Activated CD8-positive, alpha-beta T cell treated with anti-CD3 and anti-CD28 coated beads for 36 hours (primary cell): ENCODE results near the gene TFDP1. TPM values are rescaled to one million over a fixed set of nuclear protein-coding genes. Genes with fewer than 3 reads are reported as not detected.

Experiments used
- ATAC-seq: fragments of 200-7000 bp; cut with Tn5 transposase; one replicate; pipeline ENCODE4 v1.10.0; 2021; ENCODE audit warnings: mild to moderate bottlenecking, moderate library complexity
- CTCF ChIA-PET: fragments of 350-600 bp; sonication (Branson Sonifier 250); formaldehyde crosslinking; loops from one replicate; lab custom pipeline; 2021; ENCODE audit warnings: antibody characterized with exemption; lab: Charles Lee
- POLR2A ChIA-PET: fragments of 350-600 bp; sonication (Branson Sonifier 250); formaldehyde crosslinking; loops from one replicate; lab custom pipeline; 2021; ENCODE audit warnings: antibody characterized with exemption; lab: Charles Lee
- DNase-seq: peaks from one replicate; pipeline ENCODE4 v3.0.0-alpha.2; 2020
- H3K27ac Mint-ChIP-seq: one replicate; pipeline ENCODE4 v1.8.0; 2021; ENCODE audit warnings: mild to moderate bottlenecking, mixed read lengths
- H3K27me3 Mint-ChIP-seq: one replicate; pipeline ENCODE4 v1.8.0; 2021; ENCODE audit warnings: mixed read lengths
- H3K36me3 Mint-ChIP-seq: one replicate; pipeline ENCODE4 v1.8.0; 2021; ENCODE audit warnings: low read depth, mixed read lengths
- H3K4me1 Mint-ChIP-seq: one replicate; pipeline ENCODE4 v1.8.0; 2021; ENCODE audit warnings: low read depth, mixed read lengths
- H3K4me3 Mint-ChIP-seq: one replicate; pipeline ENCODE4 v1.8.0; 2021; ENCODE audit warnings: mild to moderate bottlenecking, moderate library complexity, mixed read lengths
- H3K9me3 Mint-ChIP-seq: one replicate; pipeline ENCODE4 v1.8.0; 2021; ENCODE audit warnings: mixed read lengths
- CTCF ChIP-seq: fragments of 200-600 bp; IDR thresholded peaks from one replicate; pipeline ENCODE4 v1.8.0; 2022; ENCODE audit warnings: antibody characterized with exemption, mild to moderate bottlenecking
- intact Hi-C: fragments of 100-400 bp; cut with micrococcal nuclease; formaldehyde crosslinking; loops from one replicate; pipeline ENCODE4 v1.10.0; 2022
- total RNA-seq, 2 experiments: library from RNA; stranded (reverse); gene quantifications; one replicate each; pipeline ENCODE4 v1.2.3, GENCODE V29; 2021

TFDP1 gene
- total RNA-seq, 2 experiments from 2014 or later: 174 to 184 TPM

DNA sequence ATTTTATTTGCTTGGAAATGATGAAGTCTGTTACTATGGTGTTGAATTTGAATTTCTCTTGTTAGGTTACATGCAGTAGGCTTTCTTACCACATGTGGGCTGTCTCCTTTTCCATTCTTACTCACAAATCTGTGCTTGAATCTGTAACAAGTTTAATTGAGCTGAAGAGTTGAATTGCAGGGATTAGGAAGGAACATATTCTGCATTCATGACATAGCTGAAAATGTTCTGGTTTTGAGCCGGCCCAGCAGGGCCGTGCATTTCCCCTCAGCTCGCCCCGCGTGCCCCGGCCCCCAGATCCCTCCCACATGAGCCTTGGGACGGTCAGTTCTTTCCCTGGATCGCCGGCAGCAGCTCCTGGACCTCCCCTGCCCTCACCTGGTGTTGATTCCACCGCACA lies 28.1 kb downstream of the TFDP1 start:
- intact Hi-C loops: no loop called here
- no peaks in the 10 kb centered on the region for H3K27me3 Mint-ChIP-seq
- no peak for TF ChIP-seq CTCF
- POLR2A ChIA-PET: interaction anchor here (1.0 to 1.1 kb wide), 2 partner anchors 24 to 125 kb away, joined by 3 read pairs; no protein-coding TSS in a partner anchor
- no peak overlapping the region for H3K4me3 Mint-ChIP-seq
- CTCF ChIA-PET: no interaction called here
- H3K36me3 Mint-ChIP-seq: peaks cover 32% of the 10 kb centered on the region
- no peak for DNase-seq
- H3K4me1 Mint-ChIP-seq: no peaks in the 10 kb centered on the region
- no peak for ATAC-seq
- no peaks in the 10 kb centered on the region for H3K9me3 Mint-ChIP-seq
- no peak overlapping the region for H3K27ac Mint-ChIP-seq

DNA sequence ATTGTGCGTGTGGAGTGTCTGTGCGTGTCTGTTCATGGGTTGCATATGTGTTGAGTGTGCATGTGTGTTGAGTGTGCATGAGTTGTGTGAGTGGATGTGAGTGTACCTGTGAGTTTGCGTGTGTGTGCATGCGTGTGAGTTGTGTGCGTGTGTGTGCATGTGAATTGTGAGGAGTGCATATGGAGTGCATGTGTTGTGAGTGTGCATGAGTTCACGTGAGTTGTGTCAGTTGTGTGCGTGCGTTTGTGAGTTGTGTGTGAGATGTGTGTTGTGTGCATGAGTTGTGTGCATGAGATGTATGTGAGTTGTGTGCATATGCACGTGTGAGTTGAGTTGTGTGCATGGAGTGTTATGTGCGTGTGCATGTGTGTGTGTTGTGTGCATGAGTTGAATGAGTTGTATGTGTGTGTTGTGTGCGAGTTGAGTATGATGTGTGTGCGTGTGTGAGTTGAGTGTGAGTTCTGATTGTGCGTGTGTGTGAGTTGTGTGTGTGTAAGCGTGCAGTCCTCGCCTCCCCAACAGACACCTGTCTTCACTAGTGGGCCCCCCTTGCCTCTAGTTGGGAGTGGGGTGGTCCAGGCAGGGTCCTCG lies 29.3 kb downstream of the TFDP1 start:
- ATAC-seq: no peak
- no peaks in the 10 kb centered on the region for H3K27me3 Mint-ChIP-seq
- ChIA-PET POLR2A (no interaction called here), CTCF (no interaction called here)
- TF ChIP-seq CTCF: no peak
- no peak overlapping the region for H3K27ac Mint-ChIP-seq
- no peaks in the 10 kb centered on the region for H3K4me1 Mint-ChIP-seq
- peaks cover 33% of the 10 kb centered on the region for H3K36me3 Mint-ChIP-seq
- no peaks in the 10 kb centered on the region for H3K9me3 Mint-ChIP-seq
- H3K4me3 Mint-ChIP-seq: no peak overlapping the region
- no peak for DNase-seq
- intact Hi-C loops: no loop called here

- no peak for TF ChIP-seq CTCF
- Mint-ChIP-seq H3K27me3 (no peaks in the 10 kb centered on the region), H3K9me3 (no peaks in the 10 kb centered on the region), H3K4me3 (no peak overlapping the region), H3K36me3 (peaks cover 20% of the 10 kb centered on the region), H3K27ac (no peak overlapping the region), H3K4me1 (no peaks in the 10 kb centered on the region)
- CTCF ChIA-PET: no interaction called here
- ATAC-seq (no peak), DNase-seq (no peak)
- POLR2A ChIA-PET: no interaction called here
- intact Hi-C loops: no loop called here
Observed at GRCh38 chr13:113616281-113616906, 31.8 kb downstream of the TFDP1 start.

DNA sequence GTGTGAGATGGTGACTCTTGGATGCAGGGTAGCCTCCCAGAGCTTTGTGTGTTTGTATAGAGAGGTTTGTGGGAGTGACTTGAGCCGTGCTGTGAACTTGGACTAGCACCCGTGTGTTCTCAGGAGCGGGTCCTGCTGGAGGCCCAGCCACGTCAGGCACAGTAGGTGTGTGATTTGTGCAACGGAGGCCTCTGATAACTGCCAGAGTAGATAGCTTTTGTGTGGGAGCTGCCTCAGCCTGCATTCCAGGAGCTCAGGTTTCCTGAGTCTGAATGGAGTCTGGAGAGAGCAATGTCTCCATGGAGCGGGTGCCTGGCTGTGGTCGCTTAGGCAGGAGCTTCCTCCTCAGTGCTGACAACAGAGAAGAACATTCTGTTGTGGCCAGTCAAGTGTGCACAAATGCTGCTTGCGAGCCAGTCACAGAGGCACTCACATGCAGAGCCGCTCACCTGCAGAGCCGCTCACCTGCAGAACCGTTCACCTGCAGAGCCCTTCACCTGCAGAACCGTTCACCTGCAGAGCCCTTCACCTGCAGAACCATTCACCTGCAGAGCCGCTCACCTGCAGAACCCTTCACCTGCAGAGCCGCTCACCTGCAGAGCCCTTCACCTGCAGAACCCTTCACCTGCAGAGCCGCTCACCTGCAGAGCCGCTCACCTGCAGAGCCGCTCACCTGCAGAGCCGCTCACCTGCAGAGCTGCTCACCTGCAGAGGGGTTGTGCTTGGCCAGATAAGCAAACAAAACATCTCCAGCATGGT lies 32.6 kb downstream of the TFDP1 start:
- ATAC-seq: no peak

More for the DNA sequence above, 32.6 kb downstream of the TFDP1 start:
- H3K27ac Mint-ChIP-seq: no peak overlapping the region
- peaks cover 13% of the 10 kb centered on the region for H3K36me3 Mint-ChIP-seq
- ChIA-PET CTCF (no interaction called here), POLR2A (no interaction called here)
- no peaks in the 10 kb centered on the region for H3K9me3 Mint-ChIP-seq
- intact Hi-C loops: no loop called here
- TF ChIP-seq CTCF: no peak
- H3K27me3 Mint-ChIP-seq: no peaks in the 10 kb centered on the region
- H3K4me3 Mint-ChIP-seq: no peak overlapping the region
- H3K4me1 Mint-ChIP-seq: no peaks in the 10 kb centered on the region
- DNase-seq: no peak
